ENCODE measurements around the gene ZNF229.
A peak's percentile ranks its signal among the peaks of the same experiment; 100 is the strongest.
"Not testable (repeated sequence)": the region's sequence is repeated elsewhere in the genome, so short reads cannot be mapped to it uniquely, and the experiment has no call there.

Gene ZNF229

DNA sequence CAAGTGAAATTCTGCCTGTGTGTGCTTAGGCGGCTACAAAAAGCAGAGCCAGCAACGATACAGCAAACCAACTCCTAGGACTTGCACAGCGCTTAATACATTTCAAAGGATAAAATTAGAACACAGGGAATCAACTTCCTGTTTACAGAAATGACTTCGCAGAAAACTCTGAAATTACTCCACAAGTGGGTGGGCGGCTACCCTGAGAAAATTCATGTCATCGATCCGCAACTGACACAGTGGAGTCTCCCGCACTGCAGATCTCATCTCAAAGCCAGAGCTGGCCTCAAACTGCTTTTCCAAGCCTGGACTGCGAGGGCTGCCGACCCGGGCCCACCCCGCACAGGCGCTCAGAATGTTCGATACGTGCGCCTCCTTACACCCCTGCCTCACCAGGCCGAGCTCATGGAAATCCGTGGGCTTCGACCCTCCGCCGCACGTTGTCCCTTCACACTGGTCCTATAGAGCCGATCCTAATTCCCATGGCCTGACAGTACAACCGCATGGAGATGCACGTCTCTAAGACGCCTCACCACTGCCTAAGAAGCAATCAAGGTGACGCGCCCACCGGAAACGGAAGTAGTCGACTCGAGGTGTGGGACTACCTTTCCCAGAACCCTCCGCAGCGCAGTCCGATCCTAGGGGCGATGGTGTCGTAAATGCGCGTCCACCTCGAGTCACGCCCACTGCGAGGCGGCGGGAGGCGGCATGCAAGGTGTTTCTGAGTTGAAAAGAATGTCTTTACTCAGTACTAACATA lies at the start of gene ZNF229:
Gene ZNF229 (minus strand): TSS at position 557 of the 759 bp plus-strand sequence. CDS start 5,625 bp downstream, outside the sequence.
- TF ChIP-seq ESRRG (CRISPR knock-in tag; IDR thresholded peaks at IDR 0.05) (no peak), ZFP3 (CRISPR knock-in tag; IDR thresholded peaks at IDR 0.05) (peak; percentile 36; the same call in 1 of the 2 replicates)
- peak; percentile 96 for ATAC-seq

DNA sequence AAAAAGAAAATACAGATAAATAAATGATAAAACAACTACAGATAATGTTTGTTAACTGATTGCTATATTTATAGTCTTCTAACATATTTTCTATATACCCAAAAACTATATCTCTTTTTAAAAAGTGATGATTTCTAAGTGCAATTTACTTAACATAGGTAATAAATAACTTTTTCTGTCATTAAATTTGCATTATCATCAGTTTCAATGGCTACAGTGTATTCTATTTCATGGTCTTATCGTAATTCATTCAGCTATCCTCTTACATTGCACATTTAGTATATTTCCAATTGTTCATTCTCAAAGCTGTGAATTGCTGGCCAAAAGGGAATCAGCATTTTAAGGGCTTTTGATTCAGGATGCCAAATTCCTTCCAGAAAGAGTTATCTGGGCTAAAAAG lies 48.4 kb upstream of the ZNF229 start:
- no peak for TF ChIP-seq GLIS3 (CRISPR knock-in tag; IDR thresholded peaks at IDR 0.05)
- TF ChIP-seq TCF4 (CRISPR knock-in tag; IDR thresholded peaks at IDR 0.05; ENCODE audit: borderline replicate concordance) = no peak
- no peak for ATAC-seq

DNA sequence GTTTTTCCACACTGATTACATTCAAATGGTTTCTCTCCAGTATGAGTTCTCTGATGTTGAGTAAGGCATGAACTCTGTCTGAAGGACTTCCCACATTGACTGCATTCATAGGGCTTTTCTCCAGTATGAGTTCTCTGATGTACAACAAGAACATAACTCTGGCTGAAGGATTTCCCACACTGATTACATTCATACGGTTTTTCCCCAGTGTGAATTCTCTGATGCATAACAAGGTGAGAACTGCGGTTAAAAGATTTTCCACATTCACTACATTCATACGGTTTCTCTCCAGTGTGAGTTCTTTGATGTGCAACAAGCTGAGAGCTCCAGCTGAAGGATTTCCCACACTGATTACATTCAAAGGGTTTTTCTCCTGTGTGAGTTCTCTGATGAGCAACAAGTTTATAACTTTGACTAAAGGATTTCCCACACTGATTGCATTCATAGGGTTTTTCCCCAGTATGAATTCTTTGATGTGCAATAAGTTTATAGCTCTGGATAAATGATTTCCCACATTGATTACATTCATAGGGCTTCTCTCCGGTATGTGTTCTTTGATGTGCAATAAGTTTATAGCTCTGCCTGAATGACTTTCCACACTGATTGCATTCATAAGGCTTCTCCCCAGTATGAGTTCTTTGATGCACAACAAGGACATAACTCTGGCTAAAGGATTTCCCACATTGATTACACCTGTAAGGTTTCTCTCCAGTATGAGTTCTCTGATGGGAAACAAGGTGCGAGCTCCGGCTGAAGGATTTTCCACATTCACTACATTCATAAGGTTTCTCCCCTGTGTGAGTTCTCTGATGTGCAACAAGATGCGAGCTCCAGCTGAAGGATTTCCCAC lies 28.5 kb upstream of the ZNF229 start:
- TF ChIP-seq TCF4 (CRISPR knock-in tag; IDR thresholded peaks at IDR 0.05; ENCODE audit: borderline replicate concordance) = no peak
- TF ChIP-seq ZNF70 (CRISPR knock-in tag; IDR thresholded peaks at IDR 0.05) = no peak
- TF ChIP-seq ZC3H10 (CRISPR knock-in tag; IDR thresholded peaks at IDR 0.05) = no peak
- TF ChIP-seq, protein P1, sequence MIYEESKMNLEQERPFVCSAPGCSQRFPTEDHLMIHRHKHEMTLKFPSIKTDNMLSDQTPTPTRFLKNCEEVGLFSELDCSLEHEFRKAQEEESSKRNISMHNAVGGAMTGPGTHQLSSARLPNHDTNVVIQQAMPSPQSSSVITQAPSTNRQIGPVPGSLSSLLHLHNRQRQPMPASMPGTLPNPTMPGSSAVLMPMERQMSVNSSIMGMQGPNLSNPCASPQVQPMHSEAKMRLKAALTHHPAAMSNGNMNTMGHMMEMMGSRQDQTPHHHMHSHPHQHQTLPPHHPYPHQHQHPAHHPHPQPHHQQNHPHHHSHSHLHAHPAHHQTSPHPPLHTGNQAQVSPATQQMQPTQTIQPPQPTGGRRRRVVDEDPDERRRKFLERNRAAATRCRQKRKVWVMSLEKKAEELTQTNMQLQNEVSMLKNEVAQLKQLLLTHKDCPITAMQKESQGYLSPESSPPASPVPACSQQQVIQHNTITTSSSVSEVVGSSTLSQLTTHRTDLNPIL (CRISPR knock-in tag; IDR thresholded peaks at IDR 0.05; ENCODE audit: low read depth) = no peak
- no peak for ATAC-seq

DNA sequence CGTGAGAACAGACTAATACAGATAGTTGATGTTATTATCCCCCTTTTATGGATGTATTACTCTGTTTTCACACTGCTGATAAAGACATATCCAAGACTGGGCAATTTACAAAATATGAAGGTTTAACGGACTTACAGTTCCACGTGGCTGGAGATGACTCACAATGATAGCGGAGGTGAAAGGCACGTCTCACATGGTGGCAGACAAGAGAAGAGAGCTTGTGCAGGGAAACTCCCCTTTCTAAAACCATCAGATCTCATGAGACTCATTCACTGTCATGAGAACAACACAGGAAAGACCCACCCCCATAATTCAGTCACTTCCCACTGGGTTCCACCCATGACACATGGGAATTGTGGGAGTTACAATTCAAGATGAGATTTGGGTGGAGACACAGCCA lies 20.5 kb upstream of the ZNF229 start:
- ATAC-seq = not testable (repeated sequence)

DNA sequence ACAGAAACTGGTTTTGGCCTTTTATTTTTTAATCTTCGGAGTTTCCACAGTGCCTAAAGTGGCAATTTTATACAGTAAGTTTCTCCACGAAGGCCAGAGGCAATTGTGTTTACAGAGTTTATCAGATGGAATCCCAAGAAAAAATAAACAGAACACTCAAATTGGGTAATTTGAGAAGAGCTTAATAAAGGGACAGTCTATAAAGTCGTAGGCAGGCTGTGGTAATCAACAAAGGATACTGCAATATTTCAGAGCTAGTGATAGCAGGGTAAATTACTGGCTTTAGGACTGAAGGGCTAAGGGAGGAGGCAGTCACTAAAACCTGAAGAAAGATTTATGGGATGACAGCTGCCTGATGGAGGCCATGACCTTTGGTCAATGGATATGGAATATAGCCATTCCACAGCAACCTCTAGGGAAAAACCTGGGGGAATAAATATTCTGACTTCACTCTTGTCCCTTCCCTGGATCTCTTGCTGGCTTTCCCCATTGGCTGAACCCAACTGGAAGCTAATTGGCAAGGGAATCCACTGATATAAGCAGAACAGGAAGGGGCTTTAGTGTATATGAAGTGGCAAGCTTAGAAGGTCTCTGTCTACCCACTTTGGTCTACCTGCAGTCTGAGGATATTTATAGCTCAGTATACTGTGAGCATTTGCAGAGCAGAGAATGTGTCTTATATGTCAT lies 14.5 kb upstream of the ZNF229 start:
- ATAC-seq = not testable (repeated sequence)

DNA sequence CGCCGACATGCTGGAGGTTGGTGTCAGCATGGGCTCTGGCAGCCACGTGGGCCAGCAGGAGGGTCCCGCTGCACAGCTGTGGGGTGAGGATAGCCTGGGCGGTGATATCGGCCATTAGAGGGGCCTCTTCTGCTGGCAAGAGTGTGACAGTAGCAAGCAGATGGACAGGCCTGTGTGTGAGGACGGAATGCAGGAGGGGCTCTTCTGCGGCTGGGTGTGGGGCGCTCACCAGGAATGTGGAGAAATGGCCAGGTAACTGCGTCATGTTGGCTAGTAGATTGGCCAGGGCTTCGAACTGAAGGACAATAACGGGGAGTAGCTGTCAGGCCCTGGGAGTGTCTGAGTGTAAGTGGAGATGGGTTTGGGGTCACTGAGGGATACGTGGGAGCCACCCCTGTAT lies 7.7 kb upstream of the ZNF229 start:
- ATAC-seq = not testable (repeated sequence)

DNA sequence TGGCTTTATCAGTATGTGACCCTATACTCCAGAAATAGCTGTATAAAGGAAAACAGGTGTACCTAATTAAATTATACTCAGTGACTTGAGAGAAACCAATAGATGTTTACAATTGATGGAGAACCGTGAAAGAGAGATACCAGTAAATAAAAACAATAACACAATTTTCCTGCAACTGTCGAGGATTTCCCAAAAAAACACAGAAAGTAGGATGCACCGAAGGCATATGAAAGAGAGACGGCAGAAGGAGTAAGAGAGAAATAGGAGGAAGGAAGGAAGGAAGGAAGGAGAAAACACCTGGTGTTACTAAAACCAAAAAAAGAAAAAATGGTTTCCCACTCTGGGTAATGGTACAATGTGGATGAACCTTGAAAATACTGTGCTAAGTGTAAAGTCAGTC lies 6.8 kb upstream of the ZNF229 start:
- ATAC-seq = no peak
- no peak for TF ChIP-seq BACH2 (CRISPR knock-in tag; IDR thresholded peaks at IDR 0.05; ENCODE audit: borderline replicate concordance)
- TF ChIP-seq TOX (CRISPR knock-in tag; IDR thresholded peaks at IDR 0.05; ENCODE audit: borderline replicate concordance) = no peak
- TF ChIP-seq ZNF70 (CRISPR knock-in tag; IDR thresholded peaks at IDR 0.05) = no peak
- no peak for TF ChIP-seq ISL1 (CRISPR knock-in tag; IDR thresholded peaks at IDR 0.05)
- TF ChIP-seq ARNTL (CRISPR knock-in tag; IDR thresholded peaks at IDR 0.05; ENCODE audit: borderline replicate concordance, low read depth) = no peak
- no peak for TF ChIP-seq TCF4 (CRISPR knock-in tag; IDR thresholded peaks at IDR 0.05; ENCODE audit: borderline replicate concordance)
- TF ChIP-seq, protein P2, sequence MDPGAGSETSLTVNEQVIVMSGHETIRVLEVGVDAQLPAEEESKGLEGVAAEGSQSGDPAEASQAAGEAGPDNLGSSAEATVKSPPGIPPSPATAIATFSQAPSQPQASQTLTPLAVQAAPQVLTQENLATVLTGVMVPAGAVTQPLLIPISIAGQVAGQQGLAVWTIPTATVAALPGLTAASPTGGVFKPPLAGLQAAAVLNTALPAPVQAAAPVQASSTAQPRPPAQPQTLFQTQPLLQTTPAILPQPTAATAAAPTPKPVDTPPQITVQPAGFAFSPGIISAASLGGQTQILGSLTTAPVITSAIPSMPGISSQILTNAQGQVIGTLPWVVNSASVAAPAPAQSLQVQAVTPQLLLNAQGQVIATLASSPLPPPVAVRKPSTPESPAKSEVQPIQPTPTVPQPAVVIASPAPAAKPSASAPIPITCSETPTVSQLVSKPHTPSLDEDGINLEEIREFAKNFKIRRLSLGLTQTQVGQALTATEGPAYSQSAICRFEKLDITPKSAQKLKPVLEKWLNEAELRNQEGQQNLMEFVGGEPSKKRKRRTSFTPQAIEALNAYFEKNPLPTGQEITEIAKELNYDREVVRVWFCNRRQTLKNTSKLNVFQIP (CRISPR knock-in tag; IDR thresholded peaks at IDR 0.05; ENCODE audit: borderline replicate concordance, low read depth) = no peak
- TF ChIP-seq ESRRG (CRISPR knock-in tag; IDR thresholded peaks at IDR 0.05) = no peak
- TF ChIP-seq ZFP30 (CRISPR knock-in tag; IDR thresholded peaks at IDR 0.05) = no peak
- TF ChIP-seq, protein P3, sequence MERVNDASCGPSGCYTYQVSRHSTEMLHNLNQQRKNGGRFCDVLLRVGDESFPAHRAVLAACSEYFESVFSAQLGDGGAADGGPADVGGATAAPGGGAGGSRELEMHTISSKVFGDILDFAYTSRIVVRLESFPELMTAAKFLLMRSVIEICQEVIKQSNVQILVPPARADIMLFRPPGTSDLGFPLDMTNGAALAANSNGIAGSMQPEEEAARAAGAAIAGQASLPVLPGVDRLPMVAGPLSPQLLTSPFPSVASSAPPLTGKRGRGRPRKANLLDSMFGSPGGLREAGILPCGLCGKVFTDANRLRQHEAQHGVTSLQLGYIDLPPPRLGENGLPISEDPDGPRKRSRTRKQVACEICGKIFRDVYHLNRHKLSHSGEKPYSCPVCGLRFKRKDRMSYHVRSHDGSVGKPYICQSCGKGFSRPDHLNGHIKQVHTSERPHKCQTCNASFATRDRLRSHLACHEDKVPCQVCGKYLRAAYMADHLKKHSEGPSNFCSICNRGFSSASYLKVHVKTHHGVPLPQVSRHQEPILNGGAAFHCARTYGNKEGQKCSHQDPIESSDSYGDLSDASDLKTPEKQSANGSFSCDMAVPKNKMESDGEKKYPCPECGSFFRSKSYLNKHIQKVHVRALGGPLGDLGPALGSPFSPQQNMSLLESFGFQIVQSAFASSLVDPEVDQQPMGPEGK (CRISPR knock-in tag; IDR thresholded peaks at IDR 0.05; ENCODE audit: borderline replicate concordance) = no peak
